ENCODE measurements around the gene PPARD.
"Not testable (repeated sequence)": the region's sequence is repeated elsewhere in the genome, so short reads cannot be mapped to it uniquely, and the experiment has no call there.

PPARD gene

GRCh38 chr6:35312076-35312800 lies 30.1 kb upstream of the PPARD start:
- DNase-seq (ENCODE audit: low spot score): no peak

- DNase-seq (ENCODE audit: low spot score): no peak
These were observed 29.6 kb upstream of the PPARD start for GRCh38 chr6:35312807-35313206.

GRCh38 chr6:35317483-35318195 lies 24.7 kb upstream of the PPARD start:
- no peak for DNase-seq (ENCODE audit: low spot score)

DNA sequence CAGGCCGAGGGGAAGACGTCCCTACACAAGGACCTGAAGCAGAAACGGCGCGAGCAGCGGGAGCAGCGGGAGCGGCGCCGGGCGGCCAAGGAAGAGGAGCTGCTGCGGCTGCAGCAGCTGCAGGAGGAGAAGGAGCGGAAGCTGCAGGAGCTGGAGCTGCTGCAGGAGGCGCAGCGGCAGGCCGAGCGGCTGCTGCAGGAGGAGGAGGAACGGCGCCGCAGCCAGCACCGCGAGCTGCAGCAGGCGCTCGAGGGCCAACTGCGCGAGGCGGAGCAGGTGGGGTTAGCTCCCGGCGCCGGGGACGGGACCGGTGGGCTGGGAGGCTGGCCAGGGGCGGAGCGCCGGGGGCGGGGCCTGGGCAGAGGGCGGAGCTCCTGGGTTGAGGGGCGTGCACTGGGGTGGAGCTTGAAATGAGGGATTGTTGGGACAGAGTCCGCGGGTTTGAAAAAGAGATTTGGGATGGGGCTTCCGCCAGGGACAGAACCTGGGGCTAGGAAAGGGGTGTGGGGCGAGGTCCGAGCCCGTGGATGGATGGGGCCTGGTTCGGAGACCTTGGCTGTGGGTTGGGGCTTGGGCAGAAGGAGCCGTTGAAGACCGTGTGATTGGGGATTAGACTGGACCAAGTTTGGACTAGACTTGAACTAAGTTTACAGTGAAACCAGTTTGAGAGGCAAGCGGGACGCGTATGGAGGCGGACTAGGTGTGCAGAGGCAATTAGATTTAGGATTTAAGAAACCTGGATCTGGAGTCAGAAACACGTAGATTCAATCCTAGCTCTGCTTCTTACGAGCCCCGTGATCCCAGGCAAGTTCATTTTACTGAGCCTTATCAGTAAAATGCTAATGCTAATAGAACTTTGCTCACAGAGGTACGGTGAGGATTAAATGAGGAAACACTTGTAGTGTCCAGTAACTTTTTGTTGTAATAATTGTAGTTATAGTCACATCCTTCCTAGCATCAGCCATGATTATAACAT lies 23.9 kb upstream of the PPARD start:
- no peak for DNase-seq (ENCODE audit: low spot score)

GRCh38 chr6:35319346-35320030 lies 22.9 kb upstream of the PPARD start:
- DNase-seq (ENCODE audit: low spot score): no peak

DNA sequence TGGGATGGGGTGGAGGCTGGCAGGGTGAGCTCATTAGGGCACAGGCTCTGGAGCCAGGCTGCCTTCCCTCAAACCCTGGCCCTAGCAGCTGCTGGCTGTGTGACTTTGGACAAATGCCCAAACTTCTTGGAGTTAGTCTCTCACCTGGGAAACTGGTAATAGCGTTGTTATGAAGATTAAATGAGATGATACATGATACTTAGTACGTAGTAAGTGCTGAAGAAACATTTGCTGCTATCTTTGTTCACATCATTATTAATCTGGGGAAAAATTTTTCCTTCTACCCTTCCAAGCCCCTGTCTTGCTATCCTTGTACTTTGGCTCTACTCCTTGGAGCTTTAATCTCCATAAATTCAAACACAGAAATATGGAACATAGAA lies 22.3 kb upstream of the PPARD start:
- DNase-seq (ENCODE audit: low spot score): no peak

DNA sequence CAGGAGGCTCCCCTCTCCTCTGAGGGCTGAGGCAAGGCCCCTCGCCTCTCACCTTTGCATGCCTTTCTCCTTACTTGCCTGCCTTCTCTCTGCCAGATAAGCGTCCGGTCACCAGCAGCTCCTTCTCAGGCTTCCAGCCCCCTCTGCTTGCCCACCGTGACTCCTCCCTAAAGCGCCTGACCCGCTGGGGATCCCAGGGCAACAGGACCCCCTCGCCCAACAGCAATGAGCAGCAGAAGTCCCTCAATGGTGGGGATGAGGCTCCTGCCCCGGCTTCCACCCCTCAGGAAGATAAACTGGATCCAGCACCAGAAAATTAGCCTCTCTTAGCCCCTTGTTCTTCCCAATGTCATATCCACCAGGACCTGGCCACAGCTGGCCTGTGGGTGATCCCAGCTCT lies 21.3 kb upstream of the PPARD start:
- no peak for DNase-seq (ENCODE audit: low spot score)

DNA sequence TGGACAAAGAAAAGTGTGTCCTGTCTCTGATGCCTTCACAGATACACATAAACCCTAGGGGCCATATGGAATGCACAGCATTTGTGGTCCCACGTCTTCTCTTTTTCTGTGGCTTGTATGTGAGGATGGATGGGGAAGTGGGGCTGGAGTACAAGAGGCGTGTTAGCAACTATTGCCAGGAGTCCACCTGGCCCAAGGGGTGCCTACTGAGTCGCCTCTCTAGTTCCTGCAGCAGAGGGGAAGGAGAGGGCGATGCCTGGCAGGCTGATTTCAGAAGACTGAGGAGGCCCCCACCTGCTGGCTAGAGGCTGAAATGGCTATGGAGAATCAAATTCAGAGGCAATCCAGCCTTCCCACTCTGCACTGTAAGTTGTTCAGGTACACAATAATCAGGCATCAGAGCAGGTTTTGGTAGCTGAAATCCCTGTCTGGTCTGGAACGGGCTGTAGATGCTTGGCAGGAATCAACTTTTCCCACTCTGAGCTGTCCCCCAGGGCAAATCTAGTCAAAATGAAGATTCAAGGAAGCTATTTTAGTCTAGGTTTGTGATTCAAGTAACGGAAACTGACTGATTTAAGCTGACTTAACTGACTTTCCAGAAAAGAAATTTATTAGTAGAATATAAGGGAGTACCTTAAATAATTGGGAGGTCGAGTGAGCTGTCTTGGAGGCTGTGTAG lies 14.9 kb upstream of the PPARD start:
- peak; percentile 82 for DNase-seq (ENCODE audit: low spot score)

DNA sequence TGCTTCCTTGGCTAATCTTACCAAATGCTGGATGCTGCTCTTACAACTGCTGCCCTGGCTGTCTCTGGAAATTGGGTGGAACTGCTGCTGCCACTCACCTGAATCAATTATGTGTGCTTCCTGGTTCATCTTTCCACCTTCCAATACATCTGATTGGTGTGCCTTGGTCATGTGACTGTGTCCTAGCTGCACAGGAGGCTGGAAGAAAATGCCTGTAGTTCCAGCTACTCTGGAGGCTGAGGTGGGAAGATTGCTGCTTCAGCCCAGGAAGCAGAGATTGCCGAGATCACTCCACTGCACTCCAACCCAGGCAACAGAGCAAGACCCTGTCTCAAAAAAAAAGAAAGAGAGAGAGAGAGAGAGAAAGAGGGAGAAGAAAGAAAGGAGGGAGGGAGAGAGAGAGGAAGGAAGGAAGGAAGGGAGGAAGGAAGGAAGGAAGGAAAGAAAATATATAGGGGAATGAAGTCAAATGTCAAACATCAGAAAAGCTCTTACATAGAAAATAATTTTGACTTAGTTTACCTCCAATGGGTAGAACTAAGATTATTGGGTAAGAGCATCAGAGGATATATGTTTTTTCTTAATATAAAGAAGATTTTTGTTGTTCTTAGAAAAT lies 14.1 kb upstream of the PPARD start:
- no peak for DNase-seq (ENCODE audit: low spot score)

- DNase-seq (ENCODE audit: low spot score): not testable (repeated sequence)
These were observed 13.4 kb upstream of the PPARD start for GRCh38 chr6:35328965-35329364.

GRCh38 chr6:35330541-35331119 lies 11.7 kb upstream of the PPARD start:
- no peak for DNase-seq (ENCODE audit: low spot score)

GRCh38 chr6:35332074-35332887 lies 10.1 kb upstream of the PPARD start:
- DNase-seq (ENCODE audit: low spot score): peak; percentile 70

GRCh38 chr6:35341557-35341956 lies 801 bp upstream of the PPARD start:
- no peak for DNase-seq (ENCODE audit: low spot score)

- no peak for DNase-seq (ENCODE audit: low spot score)
These were observed 905 bp downstream of the PPARD start for GRCh38 chr6:35343092-35343834.

DNA sequence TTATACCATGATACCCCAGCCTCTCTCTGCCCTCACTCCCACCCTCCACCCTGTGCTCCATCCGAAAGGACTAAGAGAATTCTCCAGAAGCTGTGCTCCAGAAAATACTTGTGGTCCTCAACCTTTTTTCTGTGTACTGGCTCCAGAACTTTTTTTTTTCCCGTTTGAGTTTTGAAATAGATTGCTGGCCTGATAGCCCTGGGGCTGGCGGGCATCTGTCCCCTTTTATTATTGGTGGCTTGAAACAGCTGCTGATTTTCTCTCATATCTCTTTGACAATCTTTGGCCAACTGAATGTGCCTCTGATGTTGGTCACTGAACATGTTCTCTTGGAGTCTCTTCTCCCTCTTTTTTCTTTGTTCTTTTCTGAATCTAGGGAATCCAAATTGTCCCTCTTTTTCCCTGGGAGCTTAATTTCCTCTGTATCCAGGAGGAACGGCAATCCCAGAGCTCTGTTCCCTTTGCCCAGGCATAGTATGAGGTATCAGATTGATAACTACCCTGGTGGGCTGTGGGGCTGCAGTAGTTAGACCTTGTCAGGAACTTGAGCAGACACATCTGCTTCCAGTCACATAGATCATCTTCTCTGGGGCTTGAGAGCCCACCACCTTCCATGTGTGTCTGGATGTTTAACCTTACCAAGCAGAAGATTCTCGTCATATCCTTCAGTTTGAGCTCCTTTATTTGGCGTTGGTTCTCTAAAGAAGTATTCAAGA lies 1.6 kb downstream of the PPARD start:
- no peak for DNase-seq (ENCODE audit: low spot score)

- DNase-seq (ENCODE audit: low spot score): no peak
These were observed 9.1 kb downstream of the PPARD start for GRCh38 chr6:35351422-35351821.

DNA sequence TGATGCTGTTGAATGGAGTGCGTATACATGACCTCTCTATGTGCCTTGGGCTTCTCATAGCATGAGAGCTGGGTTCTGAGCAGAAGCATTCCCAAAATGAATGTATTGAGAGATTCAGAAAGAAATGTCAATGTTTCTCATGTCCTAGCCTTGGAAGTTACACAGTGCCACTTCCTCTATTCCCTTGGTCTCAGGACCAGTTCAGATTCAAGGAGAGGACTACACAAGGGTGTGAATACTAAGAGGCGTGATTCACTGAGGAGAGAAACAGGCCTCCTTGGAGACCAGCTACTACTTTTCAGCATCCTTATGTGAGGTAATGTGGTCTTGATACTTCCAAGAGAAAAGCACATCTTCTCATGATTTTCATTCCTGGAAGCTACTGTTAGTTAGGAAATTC lies 10.4 kb downstream of the PPARD start:
- no peak for DNase-seq (ENCODE audit: low spot score)
